Endothelial cell of umbilical vein (primary cell): Measurements from ENCODE around the gene RANBP3.

Experiments used
- EZH2 ChIP-seq: IDR thresholded peaks from 2 replicates; pipeline ENCODE4 v1.6.1; 2012; ENCODE audit warnings: borderline replicate concordance, low read depth, mild to moderate bottlenecking, moderate library complexity, low read length, inconsistent platforms; ENCODE audit not compliant: severe bottlenecking
- FOS ChIP-seq: IDR thresholded peaks from 2 replicates; pipeline ENCODE4 v1.6.1; 2011; ENCODE audit warnings: mild to moderate bottlenecking, low read length, moderate library complexity, borderline replicate concordance; ENCODE audit not compliant: insufficient read depth
- GATA2 ChIP-seq: IDR thresholded peaks from 2 replicates; pipeline ENCODE4 v1.7.0; 2011; ENCODE audit warnings: low read depth, mild to moderate bottlenecking, moderate library complexity, mixed read lengths, low read length; ENCODE audit not compliant: insufficient read length, insufficient read depth
- JUN ChIP-seq: IDR thresholded peaks from 2 replicates; pipeline ENCODE4 v1.6.1; 2011; ENCODE audit warnings: borderline replicate concordance, low read depth; ENCODE audit not compliant: insufficient read length, insufficient read depth
- MAX ChIP-seq: IDR thresholded peaks from 2 replicates; pipeline ENCODE4 v1.6.1; 2011; ENCODE audit not compliant: insufficient read depth, insufficient read length
- MYC ChIP-seq: IDR thresholded peaks from one replicate; pipeline ENCODE4 v1.6.1; 2011; ENCODE audit warnings: mild to moderate bottlenecking, low read depth, low read length
- POLR2A ChIP-seq: IDR thresholded peaks from 2 replicates; pipeline ENCODE4 v1.6.1; 2012; ENCODE audit warnings: low read depth, mild to moderate bottlenecking, control low read depth, low read length
- POLR2AphosphoS5 ChIP-seq: IDR thresholded peaks from 2 replicates; pipeline ENCODE4 v1.6.1; 2012; ENCODE audit warnings: low read depth, mild to moderate bottlenecking, control low read depth, low read length, moderate library complexity; ENCODE audit not compliant: insufficient read depth
- TF ChIP-seq, protein P1 (sequence below), 2 donors: IDR thresholded peaks; 1 replicate in 1 of 2; 2 replicates in 1 of 2; pipeline ENCODE4 v1.5.1; 2011; ENCODE audit warnings: low read length in 2 of 2, mild to moderate bottlenecking in 2 of 2, moderate library complexity in 2 of 2, control low read depth in 1 of 2, inconsistent platforms in 1 of 2, low read depth in 1 of 2; ENCODE audit not compliant: insufficient read depth in 1 of 2; ENCODE audit errors: extremely low read depth in 1 of 2

DNA sequence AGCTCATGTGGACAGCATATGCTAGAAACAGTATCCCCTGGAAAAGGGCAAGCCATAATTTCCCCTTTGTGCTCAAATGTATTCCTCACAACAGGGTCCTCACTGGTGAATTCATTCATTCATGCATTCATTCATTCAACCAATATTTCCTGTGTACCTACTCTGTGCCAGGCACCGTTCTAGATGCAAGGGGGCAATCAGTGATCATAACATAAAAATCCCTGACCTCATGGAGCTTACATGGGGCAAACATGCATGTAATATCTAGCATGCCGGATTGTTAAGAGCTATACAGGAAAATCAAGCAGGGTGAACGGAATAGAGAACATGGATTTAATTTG, 2.6 kb downstream of the RANBP3 start:
- TF ChIP-seq POLR2A = no peak
- TF ChIP-seq, protein P1, sequence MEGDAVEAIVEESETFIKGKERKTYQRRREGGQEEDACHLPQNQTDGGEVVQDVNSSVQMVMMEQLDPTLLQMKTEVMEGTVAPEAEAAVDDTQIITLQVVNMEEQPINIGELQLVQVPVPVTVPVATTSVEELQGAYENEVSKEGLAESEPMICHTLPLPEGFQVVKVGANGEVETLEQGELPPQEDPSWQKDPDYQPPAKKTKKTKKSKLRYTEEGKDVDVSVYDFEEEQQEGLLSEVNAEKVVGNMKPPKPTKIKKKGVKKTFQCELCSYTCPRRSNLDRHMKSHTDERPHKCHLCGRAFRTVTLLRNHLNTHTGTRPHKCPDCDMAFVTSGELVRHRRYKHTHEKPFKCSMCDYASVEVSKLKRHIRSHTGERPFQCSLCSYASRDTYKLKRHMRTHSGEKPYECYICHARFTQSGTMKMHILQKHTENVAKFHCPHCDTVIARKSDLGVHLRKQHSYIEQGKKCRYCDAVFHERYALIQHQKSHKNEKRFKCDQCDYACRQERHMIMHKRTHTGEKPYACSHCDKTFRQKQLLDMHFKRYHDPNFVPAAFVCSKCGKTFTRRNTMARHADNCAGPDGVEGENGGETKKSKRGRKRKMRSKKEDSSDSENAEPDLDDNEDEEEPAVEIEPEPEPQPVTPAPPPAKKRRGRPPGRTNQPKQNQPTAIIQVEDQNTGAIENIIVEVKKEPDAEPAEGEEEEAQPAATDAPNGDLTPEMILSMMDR (IDR thresholded peaks at IDR 0.05; ENCODE audit: extremely low read depth in 1 of 2, insufficient read depth in 1 of 2, low read depth in 1 of 2, low read length in 2 of 2) = no peak
- TF ChIP-seq GATA2 = no peak
- no peak for TF ChIP-seq EZH2
- TF ChIP-seq JUN = no peak
- TF ChIP-seq POLR2AphosphoS5 = no peak
- no peak for TF ChIP-seq MYC
- no peak for TF ChIP-seq MAX
- no peak for TF ChIP-seq FOS
